BLaER1 (cell line): ENCODE results near the gene AP2M1.

Experiments used
- H3K27ac ChIP-seq: shearing (Covaris generic); formaldehyde crosslinking; 2 replicates; pipeline ENCODE4 v1.8.1; 2022
- H3K27me3 ChIP-seq: shearing (Covaris generic); formaldehyde crosslinking; 2 replicates; pipeline ENCODE4 v1.8.1; 2022
- H3K36me3 ChIP-seq: shearing (Covaris generic); formaldehyde crosslinking; 2 replicates; pipeline ENCODE4 v1.8.1; 2022
- H3K4me1 ChIP-seq: shearing (Covaris generic); formaldehyde crosslinking; 2 replicates; pipeline ENCODE4 v1.8.1; 2022
- H3K4me2 ChIP-seq: shearing (Covaris generic); formaldehyde crosslinking; 2 replicates; pipeline ENCODE4 v1.8.1; 2022
- H3K4me3 ChIP-seq: shearing (Covaris generic); formaldehyde crosslinking; 2 replicates; pipeline ENCODE4 v1.8.1; 2022
- H3K9ac ChIP-seq: shearing (Covaris generic); formaldehyde crosslinking; 2 replicates; pipeline ENCODE4 v1.8.1; 2022
- H3K9me3 ChIP-seq: shearing (Covaris generic); formaldehyde crosslinking; 2 replicates; pipeline ENCODE4 v1.8.1; 2022
- H4K20me1 ChIP-seq: shearing (Covaris generic); formaldehyde crosslinking; 2 replicates; pipeline ENCODE4 v1.8.1; 2022
- Cebpa-rat ChIP-seq: shearing (Covaris generic); IDR thresholded peaks from 2 replicates; pipeline ENCODE4 v1.8.1; 2022

Gene AP2M1

GRCh38 chr3:184186902-184187207 lies 12.2 kb downstream of the AP2M1 start:
- H3K4me1 ChIP-seq: peaks cover 25% of the 10 kb centered on the region
- H3K4me2 ChIP-seq: peak overlapping the region; percentile 99
- peaks cover 48% of the 10 kb centered on the region for H4K20me1 ChIP-seq
- peaks cover 76% of the 10 kb centered on the region for H3K36me3 ChIP-seq
- peak overlapping the region; percentile 93 for H3K4me3 ChIP-seq
- H3K27me3 ChIP-seq: no peaks in the 10 kb centered on the region
- peak overlapping the region; percentile 83 for H3K27ac ChIP-seq
- peak overlapping the region; percentile 91 for H3K9ac ChIP-seq
- TF ChIP-seq Cebpa-rat: no peak
- H3K9me3 ChIP-seq: no peaks in the 10 kb centered on the region

GRCh38 chr3:184188080-184188479 lies 13.4 kb downstream of the AP2M1 start:
- Histone ChIP-seq H3K27ac (no peak overlapping the region), H4K20me1 (peaks cover 48% of the 10 kb centered on the region), H3K9me3 (no peaks in the 10 kb centered on the region), H3K4me1 (peaks cover 25% of the 10 kb centered on the region), H3K4me3 (no peak overlapping the region), H3K9ac (peak overlapping the region; percentile 91; the same call in 1 of the 2 replicates), H3K36me3 (peaks cover 76% of the 10 kb centered on the region), H3K4me2 (no peak overlapping the region), H3K27me3 (no peaks in the 10 kb centered on the region)
- TF ChIP-seq Cebpa-rat: no peak

GRCh38 chr3:184189421-184189820 lies 14.8 kb downstream of the AP2M1 start:
- no peak overlapping the region for H3K9ac ChIP-seq
- peaks cover 76% of the 10 kb centered on the region for H3K36me3 ChIP-seq
- H3K27ac ChIP-seq: no peak overlapping the region
- peaks cover 48% of the 10 kb centered on the region for H4K20me1 ChIP-seq
- H3K4me1 ChIP-seq: peaks cover 25% of the 10 kb centered on the region
- H3K9me3 ChIP-seq: no peaks in the 10 kb centered on the region
- H3K4me3 ChIP-seq: no peak overlapping the region
- no peak overlapping the region for H3K4me2 ChIP-seq
- TF ChIP-seq Cebpa-rat: no peak
- no peaks in the 10 kb centered on the region for H3K27me3 ChIP-seq

GRCh38 chr3:184192889-184193288 lies 18.2 kb downstream of the AP2M1 start:
- no peak for TF ChIP-seq Cebpa-rat
- peaks cover 31% of the 10 kb centered on the region for H4K20me1 ChIP-seq

GRCh38 chr3:184193991-184194539 lies 19.4 kb downstream of the AP2M1 start:
- H3K27ac ChIP-seq: no peak overlapping the region
- peaks cover 78% of the 10 kb centered on the region for H3K36me3 ChIP-seq
- no peak overlapping the region for H3K9ac ChIP-seq
- no peak overlapping the region for H3K4me3 ChIP-seq
- H4K20me1 ChIP-seq: peaks cover 19% of the 10 kb centered on the region
- H3K9me3 ChIP-seq: no peaks in the 10 kb centered on the region
- H3K27me3 ChIP-seq: no peaks in the 10 kb centered on the region
- TF ChIP-seq Cebpa-rat: no peak
- no peaks in the 10 kb centered on the region for H3K4me1 ChIP-seq
- H3K4me2 ChIP-seq: no peak overlapping the region

More at GRCh38 chr3:184192889-184193288, 18.2 kb downstream of the AP2M1 start:
- 0 out of 2 replicates have a peak, but pooled peaks cover 4% of the 10 kb centered on the region for H3K4me1 ChIP-seq
- H3K4me3 ChIP-seq: no peak overlapping the region
- no peak overlapping the region for H3K4me2 ChIP-seq
- H3K9me3 ChIP-seq: no peaks in the 10 kb centered on the region
- H3K27ac ChIP-seq: no peak overlapping the region
- no peak overlapping the region for H3K9ac ChIP-seq
- H3K27me3 ChIP-seq: no peaks in the 10 kb centered on the region
- H3K36me3 ChIP-seq: peaks cover 89% of the 10 kb centered on the region

- no peak overlapping the region for H3K4me2 ChIP-seq
- H3K9ac ChIP-seq: no peak overlapping the region
- no peaks in the 10 kb centered on the region for H3K4me1 ChIP-seq
- no peaks in the 10 kb centered on the region for H3K27me3 ChIP-seq
- TF ChIP-seq Cebpa-rat: no peak
- no peaks in the 10 kb centered on the region for H3K9me3 ChIP-seq
- no peak overlapping the region for H3K27ac ChIP-seq
- H4K20me1 ChIP-seq: no peaks in the 10 kb centered on the region
- H3K36me3 ChIP-seq: peaks cover 53% of the 10 kb centered on the region
- no peak overlapping the region for H3K4me3 ChIP-seq
Measured at GRCh38 chr3:184196536-184196935, 21.9 kb downstream of the AP2M1 start.

GRCh38 chr3:184198509-184198908 lies 23.9 kb downstream of the AP2M1 start:
- no peak for TF ChIP-seq Cebpa-rat
- Histone ChIP-seq H3K9ac (no peak overlapping the region), H3K4me2 (no peak overlapping the region), H3K36me3 (peaks cover 33% of the 10 kb centered on the region), H3K4me3 (no peak overlapping the region), H3K9me3 (no peaks in the 10 kb centered on the region), H4K20me1 (no peaks in the 10 kb centered on the region), H3K4me1 (no peaks in the 10 kb centered on the region), H3K27me3 (no peaks in the 10 kb centered on the region), H3K27ac (no peak overlapping the region)

- no peak for TF ChIP-seq Cebpa-rat
- H3K9me3 ChIP-seq: no peaks in the 10 kb centered on the region
- H3K4me2 ChIP-seq: no peak overlapping the region
- H3K4me1 ChIP-seq: no peaks in the 10 kb centered on the region
- no peak overlapping the region for H3K9ac ChIP-seq
- no peaks in the 10 kb centered on the region for H3K27me3 ChIP-seq
- H3K27ac ChIP-seq: no peak overlapping the region
- H4K20me1 ChIP-seq: no peaks in the 10 kb centered on the region
- H3K36me3 ChIP-seq: peaks cover 10% of the 10 kb centered on the region
- no peak overlapping the region for H3K4me3 ChIP-seq
Measured at GRCh38 chr3:184200825-184201224, 26.2 kb downstream of the AP2M1 start.

- H3K9me3 ChIP-seq: no peaks in the 10 kb centered on the region
- H3K4me2 ChIP-seq: no peak overlapping the region
- no peak overlapping the region for H3K27ac ChIP-seq
- no peak for TF ChIP-seq Cebpa-rat
- H3K4me3 ChIP-seq: no peak overlapping the region
- no peaks in the 10 kb centered on the region for H3K27me3 ChIP-seq
- no peaks in the 10 kb centered on the region for H3K4me1 ChIP-seq
- H4K20me1 ChIP-seq: no peaks in the 10 kb centered on the region
- H3K9ac ChIP-seq: no peak overlapping the region
- no peaks in the 10 kb centered on the region for H3K36me3 ChIP-seq
Measured at GRCh38 chr3:184203526-184203925, 28.9 kb downstream of the AP2M1 start.

GRCh38 chr3:184209146-184209923 lies 34.7 kb downstream of the AP2M1 start:
- H3K4me3 ChIP-seq: no peak overlapping the region
- H3K27ac ChIP-seq: no peak overlapping the region
- H4K20me1 ChIP-seq: no peaks in the 10 kb centered on the region
- H3K36me3 ChIP-seq: no peaks in the 10 kb centered on the region
- H3K9ac ChIP-seq: no peak overlapping the region
- H3K9me3 ChIP-seq: no peaks in the 10 kb centered on the region
- no peaks in the 10 kb centered on the region for H3K4me1 ChIP-seq
- H3K4me2 ChIP-seq: no peak overlapping the region
- no peaks in the 10 kb centered on the region for H3K27me3 ChIP-seq
- no peak for TF ChIP-seq Cebpa-rat
